Measurements from ENCODE around the gene BCAS4.

Gene BCAS4

DNA sequence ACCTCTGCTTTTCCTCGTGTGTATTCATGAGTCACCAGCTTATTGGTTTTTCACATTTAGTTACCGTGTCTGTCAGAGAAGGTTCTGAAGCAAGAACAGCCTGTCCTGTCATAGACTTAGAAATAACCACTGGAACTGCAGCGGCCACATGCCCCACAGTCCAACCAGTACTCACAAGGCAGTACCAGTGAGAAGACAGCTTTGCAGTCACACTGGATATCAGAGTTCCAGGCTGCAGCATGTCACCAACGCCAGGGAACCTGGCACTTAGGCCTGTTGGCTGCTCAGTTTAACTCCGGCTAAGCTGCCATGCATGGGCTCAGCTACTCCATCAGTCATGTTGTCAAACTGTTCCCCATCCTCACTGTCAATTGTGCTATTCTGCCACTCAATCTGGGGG, 96.3 kb downstream of the BCAS4 start:
- no peak for DNase-seq (ENCODE audit: low spot score)
- in situ Hi-C loops (cut with MboI; ENCODE audit: low pct_unique_long_range_greater_than_20kb, low sequenced_read_pairs, unreplicated experiment) = no loop called here
- TF ChIP-seq, protein P1, sequence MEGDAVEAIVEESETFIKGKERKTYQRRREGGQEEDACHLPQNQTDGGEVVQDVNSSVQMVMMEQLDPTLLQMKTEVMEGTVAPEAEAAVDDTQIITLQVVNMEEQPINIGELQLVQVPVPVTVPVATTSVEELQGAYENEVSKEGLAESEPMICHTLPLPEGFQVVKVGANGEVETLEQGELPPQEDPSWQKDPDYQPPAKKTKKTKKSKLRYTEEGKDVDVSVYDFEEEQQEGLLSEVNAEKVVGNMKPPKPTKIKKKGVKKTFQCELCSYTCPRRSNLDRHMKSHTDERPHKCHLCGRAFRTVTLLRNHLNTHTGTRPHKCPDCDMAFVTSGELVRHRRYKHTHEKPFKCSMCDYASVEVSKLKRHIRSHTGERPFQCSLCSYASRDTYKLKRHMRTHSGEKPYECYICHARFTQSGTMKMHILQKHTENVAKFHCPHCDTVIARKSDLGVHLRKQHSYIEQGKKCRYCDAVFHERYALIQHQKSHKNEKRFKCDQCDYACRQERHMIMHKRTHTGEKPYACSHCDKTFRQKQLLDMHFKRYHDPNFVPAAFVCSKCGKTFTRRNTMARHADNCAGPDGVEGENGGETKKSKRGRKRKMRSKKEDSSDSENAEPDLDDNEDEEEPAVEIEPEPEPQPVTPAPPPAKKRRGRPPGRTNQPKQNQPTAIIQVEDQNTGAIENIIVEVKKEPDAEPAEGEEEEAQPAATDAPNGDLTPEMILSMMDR (IDR thresholded peaks at IDR 0.05; ENCODE audit: extremely low read depth, insufficient read depth, missing control alignments) = no peak

DNA sequence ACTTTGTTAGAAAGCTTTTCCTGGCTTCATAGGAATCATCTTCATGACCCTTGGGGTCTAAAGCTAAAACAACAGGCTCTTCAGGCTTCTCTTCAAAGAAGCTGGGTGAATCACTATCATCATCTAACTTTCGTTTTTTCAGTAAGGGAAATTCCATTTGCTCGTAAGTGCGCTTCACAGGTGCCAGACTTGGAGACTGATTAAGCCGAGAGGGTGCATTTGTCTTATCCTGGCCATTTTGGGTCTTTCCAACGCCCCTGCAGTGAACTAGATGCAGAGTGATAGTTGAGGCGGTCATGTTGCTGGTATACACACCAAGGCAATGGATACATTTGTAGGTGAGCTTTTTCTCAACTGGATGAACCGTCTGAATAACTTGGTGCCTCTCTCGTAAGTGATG, 97.5 kb downstream of the BCAS4 start:
- TF ChIP-seq, protein P1 (IDR thresholded peaks at IDR 0.05; ENCODE audit: extremely low read depth, insufficient read depth, missing control alignments) = no peak
- no peak for DNase-seq (ENCODE audit: low spot score)
- in situ Hi-C loops (cut with MboI; ENCODE audit: low pct_unique_long_range_greater_than_20kb, low sequenced_read_pairs, unreplicated experiment) = no loop called here

DNA sequence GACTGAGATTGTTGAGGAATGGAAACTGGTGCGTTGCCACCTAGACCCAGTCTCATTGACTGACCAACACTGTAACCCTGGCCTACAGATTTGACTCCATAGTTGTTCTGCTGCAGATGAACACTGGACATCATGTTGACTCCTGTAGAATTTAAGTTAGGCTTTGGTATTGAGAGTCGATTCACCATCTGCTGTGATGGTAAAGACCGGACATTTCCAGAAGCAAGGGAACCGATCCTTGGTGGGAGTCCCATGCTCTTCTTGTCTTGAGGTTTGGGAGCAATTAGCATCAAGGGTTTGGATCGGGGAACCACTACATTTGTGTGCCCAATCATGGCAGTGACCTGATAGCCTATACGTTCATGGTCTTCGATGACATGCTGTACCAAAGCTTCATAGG, 98.8 kb downstream of the BCAS4 start:
- in situ Hi-C loops (cut with MboI; ENCODE audit: low pct_unique_long_range_greater_than_20kb, low sequenced_read_pairs, unreplicated experiment) = no loop called here
- no peak for DNase-seq (ENCODE audit: low spot score)
- TF ChIP-seq, protein P1 (IDR thresholded peaks at IDR 0.05; ENCODE audit: extremely low read depth, insufficient read depth, missing control alignments) = no peak

DNA sequence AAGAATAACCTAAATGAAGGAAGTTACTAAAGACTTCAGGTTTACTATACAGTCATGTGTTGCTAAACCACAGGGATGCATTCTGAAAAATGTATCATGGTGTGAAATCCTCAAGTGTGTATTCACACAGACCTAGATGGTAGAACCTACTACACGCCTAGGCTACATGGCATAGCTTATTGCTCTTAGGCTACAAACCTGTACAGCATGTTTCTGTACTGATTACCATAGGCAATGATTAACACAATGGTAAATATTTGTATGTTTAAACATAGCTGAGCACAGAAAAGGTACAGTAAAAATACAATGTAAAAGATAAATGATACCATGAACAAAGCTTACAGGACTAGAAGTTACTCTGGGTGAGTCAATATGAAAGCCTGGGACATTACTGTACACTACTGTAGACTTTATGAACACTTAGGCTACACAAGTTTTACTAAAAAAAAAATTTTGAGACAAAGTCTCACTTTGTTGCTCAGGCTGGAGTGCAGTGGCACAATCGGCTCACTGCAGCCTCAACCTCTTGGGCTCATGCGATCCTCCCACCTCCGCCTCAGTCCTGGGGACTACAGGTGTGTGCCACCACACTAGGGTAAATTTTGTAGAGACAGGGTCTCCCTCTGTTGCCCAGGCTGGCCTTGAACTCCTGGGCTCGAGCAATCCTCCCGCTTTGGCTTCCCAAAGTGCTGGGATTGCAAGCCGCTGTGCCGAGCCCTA, 100.4 kb downstream of the BCAS4 start:
- TF ChIP-seq, protein P1 (IDR thresholded peaks at IDR 0.05; ENCODE audit: extremely low read depth, insufficient read depth, missing control alignments) = no peak
- in situ Hi-C loops (cut with MboI; ENCODE audit: low pct_unique_long_range_greater_than_20kb, low sequenced_read_pairs, unreplicated experiment) = no loop called here
- no peak for DNase-seq (ENCODE audit: low spot score)

DNA sequence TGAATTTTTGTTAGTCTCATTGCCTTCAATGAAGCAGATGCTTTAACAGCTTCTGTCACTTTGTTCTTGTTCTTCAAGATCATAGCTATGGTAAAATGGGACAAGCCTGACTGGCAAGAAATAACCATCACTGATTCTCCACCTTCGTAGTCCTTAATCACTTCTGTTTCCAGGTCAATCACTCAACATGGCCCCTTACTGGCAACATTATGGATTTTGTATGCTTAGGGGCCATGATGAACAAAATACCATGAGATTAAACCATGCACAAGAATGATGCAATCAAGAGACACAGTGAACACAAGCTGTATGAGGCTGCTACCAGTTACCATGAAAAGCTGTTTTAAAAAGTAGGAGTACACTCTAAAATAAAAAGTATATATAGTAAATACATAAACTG, 103.6 kb downstream of the BCAS4 start:
- DNase-seq (ENCODE audit: low spot score) = no peak
- in situ Hi-C loops (cut with MboI; ENCODE audit: low pct_unique_long_range_greater_than_20kb, low sequenced_read_pairs, unreplicated experiment) = no loop called here
- TF ChIP-seq, protein P1 (IDR thresholded peaks at IDR 0.05; ENCODE audit: extremely low read depth, insufficient read depth, missing control alignments) = no peak

DNA sequence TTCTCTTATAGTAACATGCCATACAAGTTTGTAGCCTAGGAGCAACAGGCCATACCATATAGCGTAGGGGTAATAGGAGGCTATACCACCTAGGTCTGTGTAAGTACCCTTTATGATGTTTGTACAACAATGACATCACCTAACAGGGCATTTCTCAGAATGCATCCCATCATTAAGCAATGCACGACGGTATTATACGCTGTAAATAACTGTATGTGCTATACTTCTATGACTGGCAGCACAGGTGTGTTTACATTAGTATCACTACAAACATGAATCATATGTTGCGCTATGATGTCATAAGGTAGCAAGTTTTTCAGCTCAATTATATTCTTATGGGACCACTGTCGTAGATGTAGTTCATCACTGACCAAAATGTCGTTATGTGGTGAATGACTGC, 105.4 kb downstream of the BCAS4 start:
- no peak for DNase-seq (ENCODE audit: low spot score)
- TF ChIP-seq, protein P1 (IDR thresholded peaks at IDR 0.05; ENCODE audit: extremely low read depth, insufficient read depth, missing control alignments) = no peak

More for the DNA sequence above, 105.4 kb downstream of the BCAS4 start:
- in situ Hi-C loops (cut with MboI; ENCODE audit: low pct_unique_long_range_greater_than_20kb, low sequenced_read_pairs, unreplicated experiment) = no loop called here
